Natural killer cell (primary cell): Measurements from ENCODE around the gene BRAT1. TPM values are rescaled to one million over a fixed set of nuclear protein-coding genes. Genes with fewer than 3 reads are reported as not detected.

Experiments used
- ATAC-seq, 3 donors: fragments of 150-1000 bp in 2 of 3; fragments of 200-7000 bp in 1 of 3; cut with Tn5 transposase; 1 replicate in 1 of 3; 2 replicates in 2 of 3; pipeline ENCODE4 v1.10.0; 2021; ENCODE audit warnings: mild to moderate bottlenecking in 2 of 3, moderate library complexity in 2 of 3
- DNase-seq, 2 donors: peaks; one replicate each; pipeline versions ENCODE4 v3.0.0 to v3.0.0-alpha.2; 2013 to 2021; ENCODE audit warnings: mixed read lengths in 1 of 2
- H3K27ac ChIP-seq: one replicate; pipeline ENCODE4 v1.5.1; 2013; ENCODE audit warnings: mild to moderate bottlenecking, low read length
- H3K27me3 ChIP-seq: one replicate; pipeline ENCODE4 v1.6.1; 2013; ENCODE audit warnings: low read length; ENCODE audit not compliant: control insufficient read depth, insufficient read depth
- H3K36me3 ChIP-seq: one replicate; pipeline ENCODE4 v1.6.1; 2013; ENCODE audit warnings: low read length; ENCODE audit not compliant: control insufficient read depth, insufficient read depth
- H3K4me1 ChIP-seq: one replicate; pipeline ENCODE4 v1.6.1; 2013; ENCODE audit warnings: low read length; ENCODE audit not compliant: control insufficient read depth, insufficient read depth
- H3K4me3 ChIP-seq: one replicate; pipeline ENCODE4 v1.5.1; 2013; ENCODE audit warnings: low read length
- H3K9me3 ChIP-seq: one replicate; pipeline ENCODE4 v1.6.1; 2013; ENCODE audit warnings: low read length; ENCODE audit not compliant: control insufficient read depth, insufficient read depth
- H3K27ac Mint-ChIP-seq, 2 donors: one replicate each; pipeline ENCODE4 v1.8.0; 2022; ENCODE audit warnings: mild to moderate bottlenecking in 2 of 2, mixed read lengths in 2 of 2, moderate library complexity in 1 of 2
- H3K27me3 Mint-ChIP-seq, 2 donors: one replicate each; pipeline ENCODE4 v1.8.0; 2022; ENCODE audit warnings: low read depth in 2 of 2, mixed read lengths in 2 of 2
- H3K36me3 Mint-ChIP-seq: one replicate; pipeline ENCODE4 v1.8.0; 2022; ENCODE audit warnings: mixed read lengths
- H3K4me1 Mint-ChIP-seq, 2 donors: one replicate each; pipeline ENCODE4 v1.8.0; 2022; ENCODE audit warnings: mixed read lengths in 2 of 2
- H3K4me3 Mint-ChIP-seq: one replicate; pipeline ENCODE4 v1.8.0; 2022; ENCODE audit warnings: mild to moderate bottlenecking, moderate library complexity, mixed read lengths
- H3K9me3 Mint-ChIP-seq, 2 donors: one replicate each; pipeline ENCODE4 v1.8.0; 2022; ENCODE audit warnings: mixed read lengths in 2 of 2
- WGBS: methylation state at CpG from one replicate; pipeline ENCODE4 v1.1.7; 2013; ENCODE audit warnings: missing lambda C conversion rate; ENCODE audit not compliant: insufficient coverage; 5-methylcytosine and 5-hydroxymethylcytosine counted together
- intact Hi-C: fragments of 100-400 bp; cut with micrococcal nuclease; formaldehyde crosslinking; loops from one replicate; pipeline ENCODE4 v1.14.2; 2022
- total RNA-seq, 4 donors: library from RNA; stranded (reverse); fragments of 120-200 nt in 1 of 4; gene quantifications; one replicate each; pipeline versions ENCODE4 v1.2.3 to v1.2.4, GENCODE V29; 2013 to 2022
- TF ChIP-seq, protein P1 (sequence below): fragments of 200-600 bp; IDR thresholded peaks from one replicate; pipeline ENCODE4 v1.8.0; 2022; ENCODE audit warnings: antibody characterized with exemption

The BRAT1 gene
- total RNA-seq, 3 donors from 2014 or later (not counting 1 experiment from before 2014, with no cell fraction given), result 24.9 to 26.7 (median 25.6) TPM

DNA sequence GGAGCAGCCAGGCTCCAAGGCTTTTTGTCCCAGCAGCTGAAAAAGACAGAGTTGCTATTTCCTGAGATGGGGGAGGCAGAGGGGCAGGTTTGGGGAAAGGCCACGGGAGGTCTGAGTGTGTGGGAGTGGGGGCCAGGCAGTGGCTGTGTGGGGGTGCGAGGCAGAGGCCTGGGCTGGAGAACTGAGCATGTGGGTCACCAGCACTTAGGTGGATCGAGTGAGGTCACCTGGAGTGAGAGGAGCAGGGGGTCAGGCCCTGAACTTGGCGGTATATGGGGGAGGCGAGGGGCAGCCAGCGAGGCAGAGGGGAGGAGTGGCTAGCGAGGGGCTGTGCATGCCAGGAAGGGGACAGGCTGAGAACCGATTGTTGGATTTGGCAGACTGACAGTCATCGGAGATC, 31.8 kb upstream of the BRAT1 start:
- H3K4me3 ChIP-seq, result no peak overlapping the region
- peak in 1 of 3 donors; percentile 36 for ATAC-seq
- Mint-ChIP-seq H3K4me1 (peaks cover 0 to 4% of the 10 kb centered on the region in 2 donors), H3K27ac (no peak overlapping the region), H3K9me3 (no peaks in the 10 kb centered on the region), H3K4me3 (no peak overlapping the region), H3K27me3 (no peaks in the 10 kb centered on the region), H3K36me3 (no peaks in the 10 kb centered on the region)
- H3K9me3 ChIP-seq, result no peaks in the 10 kb centered on the region
- intact Hi-C loops, result no loop called here
- 97% methylated on average over 9 of the region's 9 CpGs for WGBS
- TF ChIP-seq, protein P1, sequence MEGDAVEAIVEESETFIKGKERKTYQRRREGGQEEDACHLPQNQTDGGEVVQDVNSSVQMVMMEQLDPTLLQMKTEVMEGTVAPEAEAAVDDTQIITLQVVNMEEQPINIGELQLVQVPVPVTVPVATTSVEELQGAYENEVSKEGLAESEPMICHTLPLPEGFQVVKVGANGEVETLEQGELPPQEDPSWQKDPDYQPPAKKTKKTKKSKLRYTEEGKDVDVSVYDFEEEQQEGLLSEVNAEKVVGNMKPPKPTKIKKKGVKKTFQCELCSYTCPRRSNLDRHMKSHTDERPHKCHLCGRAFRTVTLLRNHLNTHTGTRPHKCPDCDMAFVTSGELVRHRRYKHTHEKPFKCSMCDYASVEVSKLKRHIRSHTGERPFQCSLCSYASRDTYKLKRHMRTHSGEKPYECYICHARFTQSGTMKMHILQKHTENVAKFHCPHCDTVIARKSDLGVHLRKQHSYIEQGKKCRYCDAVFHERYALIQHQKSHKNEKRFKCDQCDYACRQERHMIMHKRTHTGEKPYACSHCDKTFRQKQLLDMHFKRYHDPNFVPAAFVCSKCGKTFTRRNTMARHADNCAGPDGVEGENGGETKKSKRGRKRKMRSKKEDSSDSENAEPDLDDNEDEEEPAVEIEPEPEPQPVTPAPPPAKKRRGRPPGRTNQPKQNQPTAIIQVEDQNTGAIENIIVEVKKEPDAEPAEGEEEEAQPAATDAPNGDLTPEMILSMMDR, result no peak
- H3K36me3 ChIP-seq, result no peaks in the 10 kb centered on the region
- no peaks in the 10 kb centered on the region for H3K4me1 ChIP-seq
- H3K27me3 ChIP-seq, result no peaks in the 10 kb centered on the region
- no peak for DNase-seq
- no peak overlapping the region for H3K27ac ChIP-seq

- H3K27me3 Mint-ChIP-seq, result no peaks in the 10 kb centered on the region
- H3K36me3 Mint-ChIP-seq, result no peaks in the 10 kb centered on the region
- Histone ChIP-seq H3K27me3 (no peaks in the 10 kb centered on the region), H3K36me3 (no peaks in the 10 kb centered on the region), H3K4me1 (no peaks in the 10 kb centered on the region), H3K4me3 (no peak overlapping the region), H3K27ac (no peak overlapping the region), H3K9me3 (no peaks in the 10 kb centered on the region)
- H3K4me1 Mint-ChIP-seq, result peaks cover 0 to 4% of the 10 kb centered on the region in 2 donors
- TF ChIP-seq, protein P1, result no peak
- intact Hi-C loops, result no loop called here
- DNase-seq, result no peak
- H3K9me3 Mint-ChIP-seq, result no peaks in the 10 kb centered on the region
- no peak for ATAC-seq
- WGBS, result 92% methylated on average over 24 of the region's 24 CpGs
- H3K27ac Mint-ChIP-seq, result no peak overlapping the region
- no peak overlapping the region for H3K4me3 Mint-ChIP-seq
Measured at GRCh38 chr7:2586326-2587020, 31.1 kb upstream of the BRAT1 start.

- intact Hi-C loops, result no loop called here
- TF ChIP-seq, protein P1, result no peak
- DNase-seq (no peak), ATAC-seq (no peak)
- Mint-ChIP-seq H3K27ac (no peak overlapping the region), H3K9me3 (no peaks in the 10 kb centered on the region), H3K27me3 (no peaks in the 10 kb centered on the region), H3K4me3 (no peak overlapping the region), H3K4me1 (peaks cover 0 to 4% of the 10 kb centered on the region in 2 donors), H3K36me3 (no peaks in the 10 kb centered on the region)
- H3K4me3 ChIP-seq, result no peak overlapping the region
- H3K27me3 ChIP-seq, result no peaks in the 10 kb centered on the region
- no peaks in the 10 kb centered on the region for H3K4me1 ChIP-seq
- 90% methylated on average over 19 of the region's 19 CpGs for WGBS
- H3K9me3 ChIP-seq, result no peaks in the 10 kb centered on the region
- H3K36me3 ChIP-seq, result no peaks in the 10 kb centered on the region
- H3K27ac ChIP-seq, result no peak overlapping the region
Measured at GRCh38 chr7:2585446-2585845, 30.1 kb upstream of the BRAT1 start.
